ENCODE measurements around the gene MTX3.

GRCh38 chr5:79999722-80000121, 8.7 kb upstream of the MTX3 start:
- TF ChIP-seq EZH2phosphoT487 (IDR thresholded peaks at IDR 0.05; ENCODE audit: insufficient read depth, low read depth) (no peak), EZH2 (IDR thresholded peaks at IDR 0.05; ENCODE audit: insufficient read depth, poor library complexity, severe bottlenecking) (no peak)

Data from GM23248 (cell line).